Central memory CD4-positive, alpha-beta T cell (primary cell): Measurements from ENCODE around the gene IL1R2.

ENCODE experiments used
- DNase-seq: peaks from one replicate; pipeline ENCODE4 v3.0.0; 2022
- total RNA-seq, 3 experiments: gene quantifications; one replicate each; lab custom pipeline; 2026; lab: John Stamatoyannopoulos, UW

The IL1R2 gene
- 0 to 4.7 (median 0.22) reads per million in 3 experiments for total RNA-seq

- no peak for DNase-seq
Measured at GRCh38 chr2:101991721-101992145, at the start of gene IL1R2. Gene IL1R2 (plus strand): TSS chr2:101991960. CDS start chr2:102008576, 16,616 bp downstream.

- no peak for DNase-seq
Measured at GRCh38 chr2:101942851-101943250, 48.9 kb upstream of the IL1R2 start.

- DNase-seq: no peak
Measured at GRCh38 chr2:101946372-101947039, 45.3 kb upstream of the IL1R2 start.

GRCh38 chr2:101947374-101947773 is 44.4 kb upstream of the IL1R2 start:
- no peak for DNase-seq

GRCh38 chr2:101948625-101949155 is 43.1 kb upstream of the IL1R2 start:
- DNase-seq: no peak

GRCh38 chr2:101949304-101949703 is 42.5 kb upstream of the IL1R2 start:
- no peak for DNase-seq

GRCh38 chr2:101951296-101951695 is 40.5 kb upstream of the IL1R2 start:
- DNase-seq: no peak

- no peak for DNase-seq
Measured at GRCh38 chr2:101952551-101952950, 39.2 kb upstream of the IL1R2 start.

- DNase-seq: no peak
Measured at GRCh38 chr2:101956465-101957438, 35.0 kb upstream of the IL1R2 start.

GRCh38 chr2:101958061-101958460 is 33.7 kb upstream of the IL1R2 start:
- no peak for DNase-seq

GRCh38 chr2:101960819-101961337 is 30.9 kb upstream of the IL1R2 start:
- DNase-seq: no peak

- no peak for DNase-seq
Measured at GRCh38 chr2:101961338-101962191, 30.2 kb upstream of the IL1R2 start.

- DNase-seq: no peak
Measured at GRCh38 chr2:101962309-101962708, 29.5 kb upstream of the IL1R2 start.

- no peak for DNase-seq
Measured at GRCh38 chr2:101963198-101963597, 28.6 kb upstream of the IL1R2 start.

- no peak for DNase-seq
Measured at GRCh38 chr2:101967826-101968513, 23.8 kb upstream of the IL1R2 start.

- DNase-seq: no peak
Measured at GRCh38 chr2:101969723-101970122, 22.0 kb upstream of the IL1R2 start.

- DNase-seq: no peak
Measured at GRCh38 chr2:101970901-101971300, 20.9 kb upstream of the IL1R2 start.

GRCh38 chr2:101971836-101972235 is 19.9 kb upstream of the IL1R2 start:
- DNase-seq: no peak

- DNase-seq: no peak
Measured at GRCh38 chr2:101972621-101973434, 18.9 kb upstream of the IL1R2 start.

- DNase-seq: no peak
Measured at GRCh38 chr2:101974663-101975062, 17.1 kb upstream of the IL1R2 start.
